Fibroblast of pulmonary artery (primary cell): ENCODE results near the gene SAMSN1.
A peak's percentile ranks its signal among the peaks of the same experiment; 100 is the strongest.

Experiments used
- DNase-seq: peaks from one replicate; pipeline ENCODE4 v3.0.0-alpha.2; 2010; ENCODE audit warnings: low read depth
- H3K4me3 ChIP-seq: replicated peaks from 2 replicates; pipeline ENCODE4 v1.5.1; 2011; ENCODE audit warnings: low read depth, mild to moderate bottlenecking, control low read depth, low read length, moderate library complexity
- CTCF ChIP-seq: IDR thresholded peaks from 2 replicates; pipeline ENCODE4 v1.5.1; 2011; ENCODE audit warnings: mild to moderate bottlenecking, control low read depth, low read length, inconsistent platforms; ENCODE audit errors: missing control alignments

The SAMSN1 gene

GRCh38 chr21:14545906-14546480 lies at the start of gene SAMSN1:
SAMSN1 (minus strand) TSS chr21:14546315; CDS start chr21:14546261, 54 bp downstream.
- peak; percentile 45 for DNase-seq
- TF ChIP-seq CTCF: no peak
- H3K4me3 ChIP-seq: peak within 1 kb of the TSS; percentile 13

GRCh38 chr21:14595449-14595848 lies 49.3 kb upstream of the SAMSN1 start:
- H3K4me3 ChIP-seq: no peak overlapping the region
- DNase-seq: no peak
- no peak for TF ChIP-seq CTCF

- no peak for DNase-seq
- no peak for TF ChIP-seq CTCF
- H3K4me3 ChIP-seq: no peak overlapping the region
These were observed 48.9 kb upstream of the SAMSN1 start for GRCh38 chr21:14594967-14595366.

GRCh38 chr21:14593230-14593629 lies 47.1 kb upstream of the SAMSN1 start:
- TF ChIP-seq CTCF: no peak
- H3K4me3 ChIP-seq: no peak overlapping the region
- DNase-seq: no peak

- DNase-seq: no peak
- no peak for TF ChIP-seq CTCF
- no peak overlapping the region for H3K4me3 ChIP-seq
These were observed 46.3 kb upstream of the SAMSN1 start for GRCh38 chr21:14592296-14593000.

- DNase-seq: peak; percentile 85
- H3K4me3 ChIP-seq: no peak overlapping the region
- TF ChIP-seq CTCF: no peak
These were observed 45.8 kb upstream of the SAMSN1 start for GRCh38 chr21:14591882-14592281.

- TF ChIP-seq CTCF: no peak
- DNase-seq: no peak
- H3K4me3 ChIP-seq: no peak overlapping the region
These were observed 45.3 kb upstream of the SAMSN1 start for GRCh38 chr21:14591377-14591776.
